ENCODE results near the gene PRCC. TPM values are rescaled to one million over a fixed set of nuclear protein-coding genes. Genes with fewer than 3 reads are reported as not detected.

The PRCC gene
- total RNA-seq, 1 donor from 2014 or later, result 39.4 TPM

DNA sequence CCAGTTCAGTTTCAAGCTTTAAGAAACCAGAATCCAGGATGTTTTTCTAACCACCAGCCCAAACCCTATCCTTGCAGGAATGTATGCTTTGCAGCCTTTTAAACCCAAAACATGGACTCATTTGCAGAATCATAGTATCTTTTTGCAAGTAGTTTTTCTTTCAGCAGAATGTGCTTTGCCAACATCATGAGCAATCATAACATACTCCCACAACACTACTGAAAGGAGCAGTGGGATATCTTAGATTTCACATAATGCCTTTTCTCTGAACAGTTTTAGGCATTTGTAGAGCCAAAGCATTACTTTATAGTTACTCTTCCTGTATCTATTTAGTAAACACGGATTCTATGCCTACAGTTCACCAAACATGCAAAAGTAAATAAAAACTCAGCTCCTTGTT lies 59.3 kb downstream of the PRCC start:
- DNase-seq, result no peak
- intact Hi-C loops (cut with DNase I), result no loop called here
- ATAC-seq (ENCODE audit: poor library complexity), result no peak

DNA sequence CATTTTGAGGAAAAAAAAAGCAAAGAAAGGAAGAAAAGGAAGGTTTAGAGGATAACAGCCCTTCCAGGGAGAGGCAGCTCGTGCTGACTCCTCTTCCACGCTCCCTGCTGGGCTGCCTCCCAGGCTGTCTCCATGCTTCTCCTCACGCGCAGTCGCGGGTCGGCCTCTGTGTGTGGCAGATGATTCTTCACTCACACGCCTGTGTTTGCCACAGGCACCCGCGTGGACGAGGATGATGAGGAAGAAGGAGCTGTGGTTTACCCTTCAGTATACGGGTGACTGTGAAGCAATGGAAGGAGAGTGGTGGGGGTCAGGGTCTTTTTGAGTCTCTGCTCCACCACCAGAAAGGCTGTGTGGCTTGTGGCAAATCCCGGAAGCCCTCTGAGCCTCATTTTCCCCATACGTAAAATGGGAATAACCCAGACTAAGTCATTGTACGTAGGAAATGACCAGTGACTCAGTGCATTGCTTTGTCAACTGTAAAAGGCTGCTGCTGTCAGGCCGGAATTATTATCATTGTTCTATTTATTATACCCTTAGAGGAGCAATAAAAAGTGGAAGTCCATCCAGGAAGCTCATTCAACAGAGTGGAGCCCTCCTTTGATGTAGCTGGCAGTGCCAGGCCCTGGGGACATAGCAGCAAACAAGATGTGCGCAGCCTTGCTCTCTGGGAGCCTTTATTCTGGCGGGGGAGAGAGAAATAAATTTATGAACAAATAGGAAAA lies 61.2 kb downstream of the PRCC start:
- ATAC-seq (ENCODE audit: poor library complexity) (no peak), DNase-seq (no peak)
- intact Hi-C loops (cut with DNase I), result no loop called here

DNA sequence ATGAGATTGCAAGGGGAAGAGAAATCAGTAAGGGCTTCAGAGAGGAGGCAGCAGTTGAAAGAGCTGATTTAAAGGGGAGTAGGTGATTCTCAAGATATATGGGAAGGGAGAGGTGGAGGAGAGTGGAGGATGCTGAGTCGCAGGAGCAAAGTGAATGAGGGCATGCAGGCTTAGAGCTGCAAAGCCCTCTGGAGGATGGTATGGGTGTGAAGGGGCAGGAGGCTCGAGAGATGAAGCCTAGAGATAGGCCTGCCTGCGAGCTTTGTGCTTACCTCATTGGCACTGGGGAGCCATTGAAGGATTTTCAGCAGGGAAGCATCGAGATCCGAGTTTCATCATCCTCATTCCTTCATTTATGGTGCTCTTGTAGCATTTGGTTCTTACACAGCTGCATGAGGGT lies 65.1 kb downstream of the PRCC start:
- DNase-seq (no peak), ATAC-seq (ENCODE audit: poor library complexity) (no peak)
- intact Hi-C loops (cut with DNase I), result no loop called here

DNA sequence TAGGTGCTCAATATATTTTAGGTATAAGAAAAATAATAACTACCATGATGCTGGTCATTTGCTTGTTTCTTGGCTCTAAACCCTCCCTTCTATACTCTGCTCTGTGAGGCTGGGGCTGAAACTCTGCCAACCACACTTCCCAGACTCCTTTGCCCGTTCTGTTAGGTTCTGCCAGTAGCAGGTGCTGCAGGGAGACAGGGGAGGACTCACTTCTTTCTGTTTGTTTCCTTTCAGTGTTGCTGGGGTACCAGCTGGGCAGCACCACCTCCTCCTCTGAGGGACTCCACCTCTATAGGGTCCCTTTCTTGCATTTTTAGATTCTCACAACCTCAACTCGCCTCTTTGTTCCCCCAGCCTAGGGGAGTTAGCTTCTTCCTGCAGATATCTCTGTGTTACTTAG lies 66.3 kb downstream of the PRCC start:
- intact Hi-C loops (cut with DNase I), result no loop called here
- ATAC-seq (ENCODE audit: poor library complexity), result peak; percentile 40

DNA sequence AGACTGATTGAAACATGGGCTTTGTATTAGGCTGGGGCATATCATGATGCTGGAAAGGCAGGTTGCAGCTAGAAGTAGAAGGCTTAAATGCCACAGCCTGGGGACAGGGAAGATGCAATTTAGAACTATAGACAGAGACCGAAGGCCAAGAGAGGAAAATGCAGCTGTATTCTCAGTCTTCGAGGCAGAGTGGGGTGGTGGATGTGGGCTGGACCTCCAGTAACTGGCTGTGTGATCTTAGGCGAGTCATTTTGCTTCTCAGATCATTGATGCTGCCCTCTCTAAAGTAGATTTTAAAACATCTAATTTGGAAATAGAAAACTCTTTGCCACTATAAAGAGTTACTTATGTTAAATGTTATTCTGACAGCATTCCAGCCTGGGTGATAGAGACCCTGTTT lies 67.0 kb downstream of the PRCC start:
- intact Hi-C loops (cut with DNase I), result no loop called here
- no peak for ATAC-seq (ENCODE audit: poor library complexity)
- DNase-seq, result no peak

More for the DNA sequence above, 66.3 kb downstream of the PRCC start:
- no peak for DNase-seq

DNA sequence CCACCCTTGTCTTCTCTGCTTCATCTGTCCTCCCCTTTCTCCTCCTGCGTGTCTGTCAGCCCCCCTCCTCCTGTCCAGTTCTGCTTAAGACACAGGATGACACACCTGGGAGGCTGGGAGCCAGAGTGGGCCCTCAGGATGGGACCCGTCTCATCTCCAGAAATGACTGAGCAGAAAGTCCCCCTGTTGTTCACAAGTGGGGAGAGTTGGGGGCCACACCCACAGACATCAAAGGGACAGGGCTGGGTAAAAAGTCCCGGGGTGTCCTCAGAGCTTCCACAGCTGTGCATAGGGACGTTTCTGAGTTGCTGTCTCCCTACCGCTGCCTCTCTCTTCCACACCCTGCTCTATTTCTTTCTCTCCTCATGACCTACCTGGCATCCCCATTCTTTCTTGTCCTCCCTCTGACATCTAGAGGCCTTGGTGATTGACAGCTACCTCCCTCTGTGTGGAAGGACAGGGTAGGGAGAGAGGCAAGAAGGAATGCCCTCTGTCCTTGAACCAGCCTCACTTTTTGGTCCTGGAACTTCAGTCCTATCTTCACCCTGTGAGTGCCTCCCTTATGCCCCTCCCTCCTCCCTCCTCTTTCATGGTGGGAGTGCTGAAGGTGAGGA lies 68.8 kb downstream of the PRCC start:
- no peak for ATAC-seq (ENCODE audit: poor library complexity)
- intact Hi-C loops (cut with DNase I), result no loop called here
- DNase-seq, result no peak

DNA sequence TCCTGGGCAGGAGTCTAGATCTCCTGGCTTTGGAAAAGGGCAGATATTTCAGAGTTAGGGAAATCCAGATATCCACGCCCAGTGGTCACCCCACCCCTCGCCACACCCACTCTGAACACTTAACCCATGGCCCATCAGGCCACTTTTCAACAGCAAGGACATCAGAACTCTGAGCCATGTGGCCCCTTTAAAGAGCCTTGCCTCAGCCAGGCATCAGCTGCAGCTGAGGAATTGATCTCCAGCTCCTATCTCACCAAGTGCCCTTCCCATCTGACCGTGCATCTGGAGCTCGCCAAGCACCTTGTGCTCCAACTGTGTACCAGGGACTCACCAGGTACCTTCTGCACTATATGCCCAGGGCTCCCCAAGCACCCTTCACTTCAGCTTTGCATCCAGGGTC lies 69.6 kb downstream of the PRCC start:
- ATAC-seq (ENCODE audit: poor library complexity) (no peak), DNase-seq (no peak)
- intact Hi-C loops (cut with DNase I), result no loop called here

DNA sequence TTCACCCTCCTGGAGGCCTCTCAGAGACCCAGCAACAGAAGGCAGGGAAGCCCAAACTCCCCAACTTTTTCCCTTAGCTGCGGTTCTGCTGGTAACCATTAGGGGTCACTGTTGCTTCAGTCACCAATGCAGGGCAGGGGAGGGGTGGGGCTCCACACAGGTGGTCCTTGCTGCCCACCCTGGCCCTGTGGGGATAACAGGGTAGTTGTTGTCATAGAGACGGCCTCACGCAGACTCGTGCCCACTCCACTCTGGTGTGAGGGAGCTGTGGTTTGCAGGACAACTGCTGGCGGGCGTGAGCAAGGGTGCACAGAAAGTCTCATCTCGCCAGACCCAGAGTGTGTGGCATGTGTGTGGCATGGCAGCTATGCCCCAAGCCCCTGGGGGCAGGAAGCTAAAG lies 71.6 kb downstream of the PRCC start:
- no peak for DNase-seq
- peak; percentile 71 for ATAC-seq (ENCODE audit: poor library complexity)
- intact Hi-C loops (cut with DNase I), result loop anchor here (2.0 kb wide), 1 partner anchor 20 kb away; the partner anchor contains the start of gene INSRR

DNA sequence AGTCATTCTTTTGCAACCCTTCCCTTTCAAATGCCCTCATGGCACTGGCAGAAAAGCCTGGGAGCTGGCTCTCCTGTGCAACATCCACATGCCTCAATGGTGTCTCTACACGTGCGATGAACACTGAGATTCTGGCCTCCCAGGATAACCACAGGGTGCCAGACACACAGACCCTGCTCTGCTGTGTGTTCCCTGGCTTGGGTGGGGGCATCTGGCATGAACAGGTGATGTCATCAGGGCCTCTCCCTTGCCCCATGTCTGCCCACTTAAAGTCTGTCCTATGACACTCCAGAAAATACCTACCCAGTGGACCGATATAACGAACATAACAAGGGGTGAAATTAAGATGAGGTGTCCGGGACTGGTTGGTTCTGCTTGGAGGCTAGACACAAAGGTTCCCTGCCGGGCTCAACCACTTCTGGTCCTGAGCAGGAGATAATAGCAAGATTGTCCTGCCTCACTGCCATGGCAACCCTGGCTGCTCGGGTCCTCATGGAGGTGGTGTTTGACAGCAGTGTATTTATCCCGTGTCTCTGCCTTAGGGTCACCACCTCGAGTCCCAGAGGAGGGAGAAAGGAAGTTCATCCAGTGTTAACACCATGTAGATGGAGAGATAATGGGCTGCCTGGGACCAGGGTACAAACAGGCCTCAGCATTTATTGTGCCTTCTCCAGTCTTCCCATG lies 72.2 kb downstream of the PRCC start:
- intact Hi-C loops (cut with DNase I), result loop anchor here (2.0 kb wide), 1 partner anchor 19 kb away; the partner anchor contains the start of gene INSRR
- ATAC-seq (ENCODE audit: poor library complexity) (no peak), DNase-seq (no peak)

DNA sequence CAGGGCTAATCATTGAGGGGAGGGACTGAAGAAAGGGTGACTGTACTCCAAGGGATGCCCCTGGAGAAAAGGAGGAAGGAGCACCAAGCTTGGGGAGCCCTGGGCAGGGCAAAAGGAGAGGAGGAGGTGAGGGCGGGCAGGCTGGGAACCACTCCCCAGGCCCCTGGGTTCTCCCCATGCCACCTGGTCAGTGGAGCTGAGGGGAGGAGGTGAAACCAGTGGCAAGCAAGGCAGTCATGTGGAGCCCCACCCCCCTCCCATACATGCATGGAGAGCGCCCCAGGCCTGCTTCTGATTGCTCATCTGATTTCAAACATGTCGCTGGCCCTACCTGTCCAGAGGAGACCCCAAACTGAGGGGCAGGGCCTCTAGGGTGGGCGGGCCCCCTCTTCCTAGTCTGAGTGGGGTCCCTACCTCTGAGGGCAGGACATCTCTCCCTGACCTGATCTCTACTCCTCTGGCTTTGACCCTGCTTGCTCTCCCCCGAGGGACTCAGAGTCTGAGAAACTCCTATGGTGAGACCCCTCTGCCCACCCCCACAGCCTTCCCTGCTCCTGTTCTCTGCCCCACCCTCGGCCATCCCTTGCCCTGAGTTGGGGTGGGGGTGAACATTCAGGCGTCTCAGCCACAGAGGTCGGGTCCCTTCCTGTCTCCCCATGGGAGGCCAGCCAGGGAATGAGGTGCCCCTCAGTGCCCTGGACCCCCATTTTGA lies 73.0 kb downstream of the PRCC start:
- intact Hi-C loops (cut with DNase I), result no loop called here
- DNase-seq, result no peak
- no peak for ATAC-seq (ENCODE audit: poor library complexity)

DNA sequence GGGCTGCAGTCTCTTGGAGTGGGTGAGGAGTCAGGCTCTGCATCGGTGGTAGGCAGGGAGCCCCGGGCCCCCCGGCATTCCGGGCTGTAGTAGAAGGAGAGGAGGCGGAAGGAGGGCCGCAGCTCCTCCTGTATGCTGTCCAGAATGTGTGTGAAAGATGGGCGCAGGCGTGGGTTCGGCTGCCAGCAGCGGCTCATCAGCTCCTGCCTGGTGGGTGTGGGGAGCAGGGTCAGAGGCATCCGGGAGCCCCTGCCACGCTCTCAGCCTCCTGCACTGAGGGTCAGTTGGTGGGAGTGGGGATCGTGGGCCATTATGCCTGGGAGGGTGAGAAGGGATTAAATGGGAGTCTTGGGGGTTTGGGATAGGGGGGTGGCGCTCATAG lies 73.6 kb downstream of the PRCC start:
- DNase-seq, result no peak
- ATAC-seq (ENCODE audit: poor library complexity), result no peak
- intact Hi-C loops (cut with DNase I), result no loop called here

DNA sequence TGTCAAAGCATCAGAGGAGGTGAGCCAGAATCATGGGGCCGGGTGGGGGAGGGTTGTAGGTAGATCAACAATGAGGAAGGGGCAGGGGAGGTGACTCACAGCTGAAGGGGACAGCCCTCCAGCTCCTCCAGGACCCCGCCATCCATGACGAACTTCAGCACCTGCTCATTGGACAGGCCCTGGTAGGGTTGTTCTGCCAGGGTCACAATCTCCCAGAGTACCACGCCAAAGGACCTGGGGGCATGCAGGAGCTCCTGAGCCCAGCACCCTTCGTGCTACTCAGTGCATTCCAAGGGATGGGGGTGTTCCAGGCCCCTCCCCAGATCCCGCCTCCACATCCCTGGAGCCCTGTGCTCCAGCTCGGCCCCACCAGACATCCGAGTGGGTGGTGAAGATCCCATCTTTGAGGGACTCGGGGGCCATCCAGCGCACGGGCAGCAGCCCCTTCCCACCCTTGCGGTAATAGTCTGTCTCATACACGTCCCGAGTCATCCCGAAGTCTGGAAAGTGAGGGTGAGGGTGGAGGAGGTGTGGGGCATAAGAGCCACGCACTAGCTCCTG lies 74.0 kb downstream of the PRCC start:
- DNase-seq (no peak), ATAC-seq (ENCODE audit: poor library complexity) (no peak)
- intact Hi-C loops (cut with DNase I), result no loop called here

DNA sequence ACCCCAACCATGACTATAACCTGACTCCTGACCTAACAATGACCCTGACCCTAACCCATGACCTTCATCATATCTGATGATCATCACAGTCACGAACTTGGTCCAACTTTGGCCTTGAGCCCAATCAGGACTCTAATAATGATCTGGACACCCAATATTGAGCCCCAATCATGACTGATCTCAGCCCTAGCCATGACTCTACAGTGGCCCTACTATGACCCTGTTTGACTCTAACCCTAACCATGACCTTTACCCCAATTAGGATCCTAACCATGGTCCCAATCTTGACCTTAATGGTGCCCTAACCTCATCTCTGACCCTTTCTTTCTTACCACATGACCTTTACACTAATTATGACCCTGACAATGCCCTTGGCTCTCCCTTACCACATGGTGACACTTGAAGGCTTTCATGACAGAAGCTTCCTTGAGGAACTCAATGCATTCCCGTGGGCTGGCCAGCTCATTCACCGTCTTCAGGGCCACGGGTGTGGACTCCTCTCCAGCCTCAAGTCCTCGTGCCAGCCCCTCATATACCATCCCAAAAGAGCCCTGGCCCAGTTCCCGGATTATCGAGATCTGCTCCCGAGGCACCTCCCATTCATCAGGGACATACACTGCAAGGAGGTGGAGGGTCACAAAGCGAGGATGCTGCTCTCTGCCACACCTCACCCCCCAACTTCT lies 75.4 kb downstream of the PRCC start:
- intact Hi-C loops (cut with DNase I), result no loop called here

DNA sequence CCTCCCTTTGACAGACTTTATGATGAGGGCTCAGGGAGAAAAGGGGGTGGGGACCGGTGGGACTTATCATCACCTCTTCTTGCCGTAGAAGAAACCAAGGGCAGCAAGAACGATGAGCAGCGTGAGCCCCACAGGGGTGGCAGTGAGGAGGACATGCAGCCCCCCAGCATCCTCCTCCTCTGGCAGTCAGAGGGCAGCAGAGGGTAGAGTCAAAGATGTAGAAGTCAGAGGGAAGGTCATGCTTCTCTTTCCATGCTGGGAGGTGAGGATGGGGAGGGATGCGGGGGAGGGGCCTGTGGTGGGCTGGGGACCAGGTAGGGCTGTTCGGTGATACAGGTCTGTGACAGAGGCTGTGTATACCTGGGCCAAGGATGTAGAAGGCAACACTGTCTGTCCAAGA lies 76.8 kb downstream of the PRCC start:
- intact Hi-C loops (cut with DNase I), result no loop called here
- DNase-seq, result no peak
- no peak for ATAC-seq (ENCODE audit: poor library complexity)

More for the DNA sequence above, 75.4 kb downstream of the PRCC start:
- no peak for ATAC-seq (ENCODE audit: poor library complexity)
- no peak for DNase-seq

DNA sequence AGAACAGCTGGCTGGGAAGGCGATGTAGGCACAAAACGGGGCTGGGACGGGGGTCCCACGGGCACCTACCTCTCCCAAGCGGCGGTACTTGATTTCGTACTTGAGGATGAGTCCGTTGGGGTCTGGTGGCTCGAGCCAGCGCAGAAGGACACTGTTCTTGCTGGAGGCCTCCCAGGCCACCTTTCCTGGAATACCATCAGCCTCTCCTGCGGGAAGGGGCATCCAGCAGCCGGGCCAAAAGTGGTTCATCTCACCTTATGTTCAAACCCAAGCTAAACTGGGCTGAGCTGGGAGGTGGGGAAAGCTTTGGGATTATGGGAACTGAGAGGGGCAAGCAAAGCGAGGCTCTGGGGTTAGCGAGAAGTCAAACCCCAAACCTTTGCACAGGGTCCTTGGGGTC lies 77.3 kb downstream of the PRCC start:
- DNase-seq (no peak), ATAC-seq (ENCODE audit: poor library complexity) (no peak)
- intact Hi-C loops (cut with DNase I), result no loop called here

DNA sequence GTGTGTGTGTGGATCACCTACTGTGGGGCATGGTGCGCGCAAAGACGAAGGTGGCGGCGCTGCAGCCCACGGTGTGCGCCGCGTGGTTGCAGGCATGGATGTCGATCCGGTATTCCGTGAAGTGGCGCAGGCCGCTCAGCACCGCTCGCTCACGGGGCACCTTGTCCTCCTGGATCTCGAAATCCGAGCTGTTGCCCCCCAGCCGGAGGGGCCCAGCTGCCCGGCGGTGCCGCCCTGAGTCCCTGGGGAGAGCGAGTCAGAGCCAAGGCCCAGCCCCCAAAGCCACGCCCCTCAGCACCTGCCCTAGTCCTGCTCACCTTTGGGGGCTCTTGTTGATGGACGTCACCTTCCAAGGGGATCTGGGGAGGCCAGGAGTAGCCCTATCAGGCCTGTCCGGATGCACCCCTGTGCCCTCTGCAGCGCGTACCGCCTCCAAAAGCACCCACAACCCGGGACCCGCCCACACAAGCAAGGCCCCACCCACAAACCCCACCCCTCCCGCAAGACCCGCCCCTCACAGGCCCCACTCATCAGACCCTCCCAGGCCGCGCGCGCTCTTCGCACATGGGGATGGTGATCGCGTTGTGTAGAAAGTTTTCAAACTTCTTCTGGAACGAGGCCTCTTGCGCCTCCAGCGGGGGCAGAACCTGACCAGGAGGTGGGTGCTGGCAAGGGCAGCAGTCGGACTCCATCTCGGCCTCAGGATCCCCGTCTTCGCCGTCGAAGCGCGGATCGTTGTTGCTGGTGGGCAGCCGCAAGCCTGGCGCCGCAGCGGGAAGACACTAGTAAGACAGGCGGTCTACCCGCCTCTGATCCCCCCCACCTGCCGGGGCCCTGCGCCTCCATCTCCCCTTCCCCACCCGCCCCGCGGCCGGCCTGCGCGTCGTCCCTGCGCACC lies 78.0 kb downstream of the PRCC start:
- intact Hi-C loops (cut with DNase I), result no loop called here
- ATAC-seq (ENCODE audit: poor library complexity), result no peak
- no peak for DNase-seq

DNA sequence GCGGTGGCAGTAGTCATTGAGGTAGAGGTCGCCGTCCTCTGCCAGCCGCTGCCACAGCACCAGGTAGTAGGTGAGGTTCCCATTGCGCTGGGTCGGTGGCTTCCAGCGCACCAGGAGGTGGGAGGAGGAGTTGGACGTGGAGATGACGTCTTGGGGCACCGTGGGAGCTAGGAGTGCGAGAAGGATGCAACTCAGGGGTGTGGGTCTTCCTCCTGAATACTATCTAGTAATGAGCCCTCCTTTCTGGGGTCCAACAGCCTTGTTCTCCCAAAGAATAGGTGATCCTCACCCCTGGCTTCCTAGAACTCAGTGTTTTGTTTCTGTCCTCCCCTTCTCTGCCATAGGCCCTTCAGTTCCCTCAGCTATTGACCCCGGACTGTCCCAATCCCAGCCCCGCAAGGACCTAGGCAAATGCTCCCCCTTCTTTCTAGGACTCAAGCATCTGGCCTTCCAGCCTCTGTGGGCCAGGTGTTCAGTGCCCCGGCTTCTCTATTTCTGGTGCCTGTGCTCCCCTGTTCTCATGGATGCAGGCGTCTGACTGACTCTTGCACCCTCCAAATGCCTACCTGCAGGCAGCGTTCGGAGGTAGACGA lies 78.7 kb downstream of the PRCC start:
- no peak for ATAC-seq (ENCODE audit: poor library complexity)
- intact Hi-C loops (cut with DNase I), result no loop called here

More for the DNA sequence above, 78.7 kb downstream of the PRCC start:
- DNase-seq, result no peak
